Smooth muscle cell (in vitro differentiated cells): ENCODE measurements around the gene PPCS. TPM values are rescaled to one million over a fixed set of nuclear protein-coding genes. Genes with fewer than 3 reads are reported as not detected.
"Not testable (repeated sequence)": the region's sequence is repeated elsewhere in the genome, so short reads cannot be mapped to it uniquely, and the experiment has no call there.

ENCODE experiments used
- DNase-seq: peaks from one replicate; lab custom pipeline; 2025; ENCODE audit not compliant: unreplicated experiment; lab: John Stamatoyannopoulos, UW
- H2AFZ ChIP-seq: fragments of 200-600 bp; sonication (generic); 2 replicates; pipeline ENCODE4 v1.6.0; 2016; ENCODE audit warnings: antibody characterized with exemption, low read depth, mild to moderate bottlenecking
- H3F3A ChIP-seq: fragments of 200-600 bp; sonication (generic); 2 replicates; pipeline ENCODE4 v1.6.0; 2017; ENCODE audit warnings: antibody characterized with exemption, low read depth
- H3K27ac ChIP-seq: fragments of 200-600 bp; sonication (generic); 2 replicates; pipeline ENCODE4 v1.5.1; 2016; ENCODE audit warnings: low read depth, mild to moderate bottlenecking
- H3K27me3 ChIP-seq: fragments of 200-600 bp; sonication (generic); 2 replicates; pipeline ENCODE4 v1.6.1; 2016; ENCODE audit warnings: low read depth, mild to moderate bottlenecking
- H3K36me3 ChIP-seq: fragments of 200-600 bp; sonication (generic); 2 replicates; pipeline ENCODE4 v1.5.1; 2016; ENCODE audit warnings: low read depth
- H3K4me1 ChIP-seq: fragments of 200-600 bp; sonication (generic); 2 replicates; pipeline ENCODE4 v1.5.1; 2016; ENCODE audit warnings: low read depth
- H3K4me2 ChIP-seq: fragments of 200-600 bp; sonication (generic); 2 replicates; pipeline ENCODE4 v1.6.0; 2016; ENCODE audit warnings: mild to moderate bottlenecking
- H3K4me3 ChIP-seq: fragments of 200-600 bp; sonication (generic); 2 replicates; pipeline ENCODE4 v1.5.1; 2016; ENCODE audit warnings: mild to moderate bottlenecking
- H3K79me2 ChIP-seq: fragments of 200-600 bp; sonication (generic); 2 replicates; pipeline ENCODE4 v1.6.0; 2016; ENCODE audit warnings: low read depth, mild to moderate bottlenecking
- H3K9ac ChIP-seq: fragments of 200-600 bp; sonication (generic); 2 replicates; pipeline ENCODE4 v1.6.0; 2016; ENCODE audit warnings: low read depth
- H3K9me3 ChIP-seq: fragments of 200-600 bp; sonication (generic); replicated peaks from 2 replicates; pipeline ENCODE4 v1.5.1; 2016; ENCODE audit warnings: low read depth
- H4K20me1 ChIP-seq: fragments of 200-600 bp; sonication (generic); 2 replicates; pipeline ENCODE4 v1.6.0; 2016; ENCODE audit warnings: low read depth
- CTCF ChIP-seq: fragments of 200-600 bp; sonication (generic); IDR thresholded peaks from 2 replicates; pipeline ENCODE4 v1.5.1; 2017; ENCODE audit warnings: borderline replicate concordance, mild to moderate bottlenecking, antibody characterized with exemption; ENCODE audit not compliant: insufficient read depth, poor library complexity, severe bottlenecking
- WGBS: methylation state at CpG from one replicate; pipeline ENCODE4 v1.1.7; 2016; ENCODE audit warnings: low lambda C conversion rate; 5-methylcytosine and 5-hydroxymethylcytosine counted together
- polyA plus RNA-seq: library from polyadenylated mRNA; unstranded; fragments of >200 nt; fragmentation: Nextera tagmentation; extraction: Ambion mirVana; gene quantifications from 2 replicates; pipeline ENCODE4 v1.2.1, GENCODE V29; 2016
- total RNA-seq: library from RNA; depleted of rRNA; stranded (reverse); fragments of >200 nt; gene quantifications from 2 replicates; pipeline ENCODE4 v1.2.3, GENCODE V29; 2014

Gene PPCS
- total and polyA plus RNA-seq, 2 experiments from 2014 or later: 42.6 to 73.3 TPM

- Histone ChIP-seq H3K9ac (no peak overlapping the region), H4K20me1 (no peaks in the 10 kb centered on the region), H2AFZ (no peak overlapping the region), H3K27me3 (no peaks in the 10 kb centered on the region), H3F3A (peaks cover 3% of the 10 kb centered on the region), H3K9me3 (no peaks in the 10 kb centered on the region), H3K4me3 (no peak overlapping the region), H3K4me2 (no peak overlapping the region), H3K4me1 (peaks cover 9% of the 10 kb centered on the region), H3K79me2 (no peaks in the 10 kb centered on the region), H3K27ac (no peak overlapping the region), H3K36me3 (peaks cover 6% of the 10 kb centered on the region)
- 100% methylated on average over 1 of the region's 1 CpG for WGBS
- DNase-seq: no peak
- no peak for TF ChIP-seq CTCF
Observed at GRCh38 chr1:42480921-42481320, 24.6 kb downstream of the PPCS start.

GRCh38 chr1:42482635-42483153 is 26.4 kb downstream of the PPCS start:
- no peak overlapping the region for H2AFZ ChIP-seq
- H3K4me2 ChIP-seq: no peak overlapping the region
- no peak overlapping the region for H3K4me3 ChIP-seq
- no peaks in the 10 kb centered on the region for H3K27me3 ChIP-seq
- WGBS: 83% methylated on average over 2 of the region's 2 CpGs
- peaks cover 6% of the 10 kb centered on the region for H3K36me3 ChIP-seq
- no peaks in the 10 kb centered on the region for H3K79me2 ChIP-seq
- TF ChIP-seq CTCF: no peak
- H3K9me3 ChIP-seq: no peaks in the 10 kb centered on the region
- H3F3A ChIP-seq: peaks cover 3% of the 10 kb centered on the region
- no peak for DNase-seq
- no peak overlapping the region for H3K27ac ChIP-seq
- H4K20me1 ChIP-seq: no peaks in the 10 kb centered on the region
- H3K9ac ChIP-seq: no peak overlapping the region
- H3K4me1 ChIP-seq: peaks cover 9% of the 10 kb centered on the region

GRCh38 chr1:42484382-42484781 is 28.0 kb downstream of the PPCS start:
- TF ChIP-seq CTCF: no peak
- 6% methylated on average over 2 of the region's 2 CpGs for WGBS
- H3K4me2 ChIP-seq: peak overlapping the region; percentile 71
- H3F3A ChIP-seq: peaks cover 3% of the 10 kb centered on the region
- H3K9me3 ChIP-seq: no peaks in the 10 kb centered on the region
- no peaks in the 10 kb centered on the region for H3K27me3 ChIP-seq
- no peaks in the 10 kb centered on the region for H4K20me1 ChIP-seq
- H3K9ac ChIP-seq: peak overlapping the region; percentile 60
- H2AFZ ChIP-seq: no peak overlapping the region
- no peak for DNase-seq
- peak overlapping the region; percentile 97 for H3K27ac ChIP-seq
- H3K4me3 ChIP-seq: no peak overlapping the region
- H3K79me2 ChIP-seq: no peaks in the 10 kb centered on the region
- H3K4me1 ChIP-seq: peaks cover 9% of the 10 kb centered on the region
- peaks cover 6% of the 10 kb centered on the region for H3K36me3 ChIP-seq

GRCh38 chr1:42490237-42490636 is 33.9 kb downstream of the PPCS start:
- Histone ChIP-seq H4K20me1 (no peaks in the 10 kb centered on the region), H3K9me3 (no peaks in the 10 kb centered on the region), H3K9ac (no peak overlapping the region), H3K36me3 (no peaks in the 10 kb centered on the region), H3K79me2 (no peaks in the 10 kb centered on the region), H3F3A (no peaks in the 10 kb centered on the region), H3K4me2 (no peak overlapping the region), H3K27me3 (no peaks in the 10 kb centered on the region), H2AFZ (no peak overlapping the region), H3K4me3 (no peak overlapping the region), H3K27ac (no peak overlapping the region), H3K4me1 (no peaks in the 10 kb centered on the region)
- no peak for TF ChIP-seq CTCF
- no peak for DNase-seq
- 89% methylated on average over 3 of the region's 3 CpGs for WGBS

GRCh38 chr1:42502031-42502430 is 45.7 kb downstream of the PPCS start:
- not testable (repeated sequence) for H3K4me2 ChIP-seq, H2AFZ ChIP-seq, H3K4me3 ChIP-seq, H3K27ac ChIP-seq, H3K36me3 ChIP-seq, H3F3A ChIP-seq, H4K20me1 ChIP-seq, DNase-seq, H3K4me1 ChIP-seq, H3K9ac ChIP-seq, H3K27me3 ChIP-seq, H3K79me2 ChIP-seq
- WGBS: 81% methylated on average over 11 of the region's 11 CpGs
- H3K9me3 ChIP-seq: peaks cover 20% of the 10 kb centered on the region
